Activated CD4-positive, alpha-beta T cell treated with anti-CD3 and anti-CD28 coated beads for 24 hours (primary cell): Measurements from ENCODE around the gene MEF2B.
A peak's percentile ranks its signal among the peaks of the same experiment; 100 is the strongest.
"Not testable (repeated sequence)": the region's sequence is repeated elsewhere in the genome, so short reads cannot be mapped to it uniquely, and the experiment has no call there.

Source experiments
- DNase-seq, 2 donors: peaks; one replicate each; pipeline ENCODE4 v3.0.0-alpha.2; 2020; ENCODE audit warnings: low read depth in 2 of 2

The MEF2B gene

DNA sequence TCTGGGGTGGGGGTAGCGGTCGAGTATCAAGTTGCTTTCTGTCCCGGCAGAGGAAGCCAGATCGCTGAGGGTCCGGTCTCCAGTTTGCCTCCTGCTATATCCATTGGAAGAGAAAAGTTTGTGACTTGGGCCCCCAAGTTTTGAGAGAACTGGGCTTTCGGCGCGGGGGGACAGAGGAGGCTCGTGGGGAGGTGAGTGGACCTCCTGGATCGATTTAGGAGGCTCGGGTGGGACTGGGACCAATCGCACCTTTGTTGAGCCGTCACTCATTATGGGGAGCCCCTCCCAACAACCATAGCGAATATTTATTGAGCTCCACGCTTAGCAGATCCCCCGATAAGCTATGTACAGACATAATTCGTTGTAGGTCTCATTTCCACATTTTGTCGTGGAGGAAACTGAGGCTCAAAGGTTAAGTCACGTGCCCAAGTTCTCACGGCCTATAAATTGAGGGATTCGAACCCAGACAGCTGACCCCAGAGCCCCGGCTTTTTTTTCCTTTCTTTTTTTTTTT, 22.9 kb upstream of the MEF2B start:
- no peak for DNase-seq

DNA sequence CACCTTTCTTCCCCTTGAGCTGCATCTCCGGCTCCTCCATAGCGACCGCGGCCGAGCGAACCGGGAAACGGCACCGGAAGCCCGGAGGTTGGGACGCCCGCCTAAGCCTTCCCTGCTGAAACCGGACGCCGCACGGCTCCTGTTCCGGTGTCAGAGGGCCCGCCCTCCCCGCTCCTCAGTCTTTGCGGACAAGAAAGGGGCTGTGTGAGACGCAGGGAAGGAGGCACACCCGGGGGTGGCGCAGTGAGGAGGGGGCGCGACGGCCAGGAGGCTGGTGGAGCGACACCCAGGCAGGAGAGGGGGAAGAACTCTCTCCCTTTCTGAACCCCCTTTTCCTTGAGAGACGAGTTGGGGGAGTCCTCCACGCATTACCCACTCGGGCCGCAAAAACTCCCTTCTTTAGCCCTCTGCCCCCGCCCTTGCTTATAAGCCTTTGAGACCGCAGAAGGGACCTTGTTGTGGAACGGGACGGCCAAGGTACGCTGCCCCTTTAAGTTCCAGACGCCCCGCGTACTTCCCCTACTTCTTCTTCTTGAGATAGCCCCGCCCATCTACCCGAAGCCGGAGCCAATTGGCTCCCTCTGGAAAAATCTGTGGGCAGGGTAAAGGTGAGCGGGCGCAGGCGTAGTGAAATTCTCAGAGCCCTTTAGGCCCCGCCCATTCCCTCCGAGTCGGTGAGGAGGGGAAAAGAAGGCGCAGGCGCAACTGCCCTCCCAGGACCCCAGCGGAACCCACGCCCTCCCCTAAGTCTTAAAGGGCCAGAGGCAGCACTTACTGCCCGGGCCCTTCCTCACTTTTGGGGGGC, 22.2 kb upstream of the MEF2B start, which contains the start of the genes BORCS8 and RFXANK:
Gene BORCS8 (minus strand): TSS at position 75 of the 805 bp plus-strand sequence. CDS start 35 bp downstream, at position 40.
Gene RFXANK (plus strand): TSS at position 181 of the 805 bp plus-strand sequence. CDS start 1,689 bp downstream, outside the sequence.
- peak; percentile 98 for DNase-seq

GRCh38 chr19:19191768-19192077, 21.7 kb upstream of the MEF2B start:
- no peak for DNase-seq

DNA sequence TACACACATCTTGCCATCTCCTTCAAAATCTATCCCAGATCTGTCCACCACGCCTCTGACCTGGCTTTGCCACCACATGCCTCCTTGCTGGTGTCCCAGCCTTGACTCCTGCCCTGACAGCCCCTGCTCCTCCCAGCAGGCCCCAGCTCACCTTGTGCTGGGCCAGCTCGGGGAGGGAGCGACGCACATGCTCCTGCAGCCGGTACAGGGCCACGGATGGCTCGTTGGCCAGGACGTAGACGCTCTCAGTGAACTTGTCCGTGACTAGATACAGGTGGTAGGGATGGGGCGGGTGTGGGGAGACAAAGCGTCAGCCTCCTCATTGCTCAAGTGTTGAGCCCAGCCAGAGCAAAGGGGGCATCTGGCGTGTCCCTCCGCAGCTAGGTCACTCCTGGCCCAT, 16.7 kb upstream of the MEF2B start:
- no peak for DNase-seq

DNA sequence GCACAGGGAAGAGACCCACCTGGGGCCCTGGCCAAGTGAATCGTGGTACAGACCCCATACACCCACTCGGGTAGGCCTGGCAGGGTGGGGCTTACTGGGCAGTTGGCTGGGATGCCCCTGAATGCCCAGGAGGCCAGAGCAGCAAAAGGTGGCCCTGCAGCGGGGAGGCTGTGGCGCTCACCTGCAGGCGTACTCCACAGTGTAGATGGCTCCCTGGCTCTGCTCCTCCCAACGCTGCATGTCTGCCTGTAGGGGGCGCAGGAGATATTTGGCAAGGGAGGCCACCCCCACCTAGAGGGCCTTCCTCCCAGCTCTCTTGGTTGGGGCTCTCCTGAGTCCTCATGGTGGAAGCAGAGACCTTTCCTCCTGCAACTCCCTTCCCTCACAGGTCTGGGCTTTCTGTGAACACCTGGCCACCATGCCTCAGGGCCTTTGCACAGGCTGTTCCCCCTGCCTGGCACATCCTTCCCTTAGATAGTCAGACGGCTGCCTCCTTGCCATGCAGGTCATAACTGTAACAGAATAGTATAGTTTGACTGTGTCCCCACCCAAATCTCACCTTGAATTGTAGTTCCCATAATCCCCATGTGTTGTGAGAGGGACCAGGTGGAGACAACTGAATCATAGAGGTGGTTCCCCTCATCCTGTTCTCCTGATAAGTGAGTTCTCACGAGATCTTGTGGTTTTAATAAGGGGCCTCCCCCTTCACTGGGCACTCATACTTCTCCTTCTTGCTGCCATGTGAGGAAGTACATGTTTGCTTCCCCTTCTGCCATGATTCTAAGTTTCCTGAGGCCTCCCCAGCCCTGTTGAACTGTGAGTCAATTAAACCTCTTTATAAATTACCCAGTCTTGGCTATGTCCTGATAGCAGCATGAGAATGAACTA, 16.0 kb upstream of the MEF2B start:
- DNase-seq, result peak; percentile 46 to 59

DNA sequence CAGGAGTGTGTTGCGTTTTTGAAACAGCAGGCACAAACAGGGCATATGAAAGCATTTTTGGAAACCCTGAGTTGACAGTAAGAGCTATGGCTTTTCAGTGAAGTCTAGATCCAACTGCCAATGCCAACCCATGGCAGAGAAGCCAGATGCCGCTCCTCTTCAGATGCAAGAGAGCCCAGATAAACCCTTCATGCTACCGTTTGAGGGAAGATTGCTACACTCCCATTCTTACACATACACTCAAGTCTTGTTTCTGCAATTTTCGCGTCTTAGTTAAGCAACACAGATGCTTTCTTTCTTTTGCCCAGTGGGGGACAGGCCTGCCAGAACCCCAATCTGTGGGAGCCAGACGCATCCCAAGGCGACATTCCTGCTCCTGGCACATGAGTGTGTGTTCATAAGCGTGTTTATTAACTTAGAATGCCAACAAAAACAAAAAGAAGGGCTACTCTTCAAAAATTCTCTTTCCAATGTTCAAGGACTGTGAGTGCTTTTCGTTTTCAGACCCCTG, 11.5 kb upstream of the MEF2B start:
- no peak for DNase-seq

- DNase-seq, result no peak
Observed at GRCh38 chr19:19179548-19180441, 9.7 kb upstream of the MEF2B start.

DNA sequence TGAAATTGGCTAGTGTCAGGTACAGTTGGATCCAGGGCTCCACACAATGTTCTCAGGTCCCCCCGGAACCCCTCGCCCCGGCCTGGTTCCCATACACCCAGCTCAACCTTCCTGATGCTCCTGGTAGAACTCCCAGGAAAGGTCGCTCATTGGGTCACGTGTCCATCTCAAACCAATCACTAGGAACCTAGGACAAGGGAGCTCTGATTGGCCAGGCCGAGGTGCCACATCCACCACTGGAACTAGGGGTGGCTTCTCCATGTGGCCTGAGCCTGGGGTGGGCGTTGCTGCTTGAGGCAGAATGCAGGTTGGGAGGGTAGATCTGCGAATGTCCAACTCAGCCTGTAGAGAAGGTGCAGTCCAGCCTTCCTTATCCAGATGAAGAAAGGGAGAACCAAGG, 6.9 kb upstream of the MEF2B start:
- no peak for DNase-seq

- DNase-seq, result not testable (repeated sequence)
Observed at GRCh38 chr19:19173243-19173642, 3.2 kb upstream of the MEF2B start.

DNA sequence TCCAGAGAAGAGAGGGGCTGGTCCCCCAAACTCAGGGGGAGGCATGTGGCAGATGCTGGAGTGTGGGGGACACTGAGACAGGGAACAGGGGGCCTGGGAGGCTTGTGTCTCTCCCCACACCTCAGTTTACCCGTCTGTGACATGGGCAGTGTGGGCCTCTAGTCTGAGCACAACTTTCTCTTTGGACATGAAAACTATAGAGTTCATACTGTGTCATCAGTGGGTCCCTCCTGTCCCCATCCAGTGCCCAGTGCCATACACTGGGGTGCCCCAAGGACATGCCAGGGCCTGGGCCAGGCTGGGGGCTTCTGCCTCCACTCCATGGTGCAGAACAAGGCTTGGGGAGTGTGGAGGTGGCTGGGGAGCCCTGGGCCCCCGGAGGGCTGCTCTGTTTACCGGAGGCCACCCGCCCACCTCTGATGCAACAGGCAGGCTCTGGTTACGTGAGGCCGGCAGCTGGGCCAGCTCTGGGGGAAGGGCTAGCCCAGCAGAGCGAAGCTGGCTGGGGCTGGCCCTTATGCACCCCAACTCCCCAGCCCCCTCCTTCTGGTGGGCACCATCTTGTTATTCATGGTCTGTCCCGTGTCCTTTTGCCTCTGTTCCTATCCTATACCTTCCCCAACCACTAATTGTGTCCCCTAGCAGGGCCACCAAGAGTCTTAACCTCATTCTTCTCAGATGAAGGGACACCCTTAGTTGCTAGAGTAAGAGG, 1.9 kb upstream of the MEF2B start:
- no peak for DNase-seq

DNA sequence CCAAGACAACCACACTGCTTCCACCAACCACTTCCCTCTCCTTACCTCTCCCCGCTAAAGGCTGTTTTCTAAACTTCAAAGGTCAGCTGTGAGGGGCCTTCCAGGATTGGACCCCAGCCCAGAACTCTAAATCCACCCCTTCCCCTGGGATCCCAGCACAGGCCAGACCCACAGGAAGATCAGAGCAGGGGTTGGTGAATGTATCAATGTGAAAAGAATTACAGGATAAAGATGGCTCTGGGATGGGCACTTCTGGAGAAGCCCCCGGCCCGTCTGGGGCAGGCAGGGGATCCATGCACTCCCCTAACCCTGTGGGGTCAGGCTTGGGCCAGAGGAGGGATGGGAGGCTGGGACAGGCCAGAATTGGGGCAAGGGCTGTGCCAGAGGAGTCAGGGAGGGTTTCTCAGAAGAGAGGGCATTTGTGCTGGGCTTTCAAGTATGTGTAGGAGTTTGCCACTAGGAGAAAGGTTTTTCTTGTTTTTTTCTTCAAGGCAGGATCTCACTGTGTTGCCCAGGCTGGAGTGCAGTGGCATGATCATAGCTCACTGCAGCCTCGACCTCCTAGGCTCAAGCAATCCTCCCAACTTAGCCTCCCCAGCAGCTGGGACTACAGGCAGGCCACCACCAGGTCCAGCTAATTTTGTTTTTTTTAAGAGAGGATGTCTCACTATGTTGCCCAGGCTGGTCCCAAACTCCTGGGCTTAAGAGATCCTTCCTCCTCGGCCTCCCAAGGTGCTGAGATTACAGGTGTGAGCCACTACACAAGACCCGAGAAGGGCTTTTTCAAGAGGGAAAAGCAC, 1.0 kb upstream of the MEF2B start:
- no peak for DNase-seq

- DNase-seq, result no peak
Observed at GRCh38 chr19:19169236-19170052, 619 bp downstream of the MEF2B start.

DNA sequence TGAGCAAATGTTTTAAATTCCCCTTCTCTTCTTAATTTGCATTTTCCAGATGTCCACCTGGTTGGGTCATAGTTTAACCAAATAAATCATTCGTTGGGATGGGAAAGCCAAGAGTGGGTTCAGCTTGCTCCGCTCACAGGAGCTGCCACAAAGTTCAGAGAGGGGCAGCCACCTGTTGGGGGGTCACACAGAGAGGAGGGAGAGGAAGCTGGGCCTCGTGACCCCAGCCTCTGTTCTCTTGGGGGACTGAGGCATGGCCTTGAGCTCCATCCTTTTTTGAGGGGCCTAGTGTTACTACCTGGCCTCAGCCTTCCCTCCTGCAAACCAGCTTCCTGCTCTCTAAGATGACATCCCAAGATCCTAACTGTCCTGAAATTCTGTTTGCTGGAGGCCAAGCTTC, 2.5 kb downstream of the MEF2B start:
- DNase-seq, result no peak

DNA sequence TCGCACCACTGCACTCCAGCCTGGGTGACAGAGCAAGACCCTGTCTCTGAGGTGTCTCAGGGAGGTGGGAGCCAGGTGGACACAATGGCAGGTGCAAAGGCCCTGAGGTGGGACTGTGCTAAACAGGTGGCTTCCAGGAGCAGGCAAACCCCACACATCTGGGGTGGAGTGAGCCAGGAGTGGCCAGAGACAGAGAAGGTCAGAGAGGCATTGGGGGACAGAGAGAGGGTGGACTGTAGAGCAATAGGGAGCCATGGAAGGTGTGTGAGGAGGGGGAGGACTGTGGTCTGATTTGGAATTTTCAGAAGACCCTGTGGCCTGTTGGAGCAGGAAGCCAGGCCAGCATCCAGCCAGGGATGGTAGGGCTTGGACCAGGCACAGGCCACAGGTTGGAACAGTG, 4.7 kb downstream of the MEF2B start:
- no peak for DNase-seq

DNA sequence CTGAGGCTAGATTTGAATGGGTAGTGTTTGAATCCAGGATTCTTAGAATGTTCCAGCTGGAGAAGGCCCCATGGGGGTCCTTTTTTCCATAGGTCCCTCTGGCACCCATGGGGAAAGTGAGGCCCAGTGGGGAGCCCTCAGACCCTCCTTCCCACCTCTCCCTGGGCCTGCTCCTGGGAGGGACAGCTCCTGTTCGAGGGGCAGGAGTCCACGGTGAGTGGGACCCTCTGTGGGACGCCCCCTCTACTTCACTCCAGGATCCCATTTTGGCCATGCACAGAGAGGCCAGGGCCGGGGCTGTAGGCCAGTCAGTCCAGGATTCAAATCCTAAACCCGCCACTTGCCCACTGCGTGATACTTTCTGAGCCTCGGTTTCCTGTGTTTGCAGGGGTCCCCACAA, 7.6 kb downstream of the MEF2B start:
- DNase-seq, result no peak

- DNase-seq, result no peak
Observed at GRCh38 chr19:19160461-19161035, 9.5 kb downstream of the MEF2B start.

GRCh38 chr19:19159534-19159933, 10.5 kb downstream of the MEF2B start:
- DNase-seq, result no peak

DNA sequence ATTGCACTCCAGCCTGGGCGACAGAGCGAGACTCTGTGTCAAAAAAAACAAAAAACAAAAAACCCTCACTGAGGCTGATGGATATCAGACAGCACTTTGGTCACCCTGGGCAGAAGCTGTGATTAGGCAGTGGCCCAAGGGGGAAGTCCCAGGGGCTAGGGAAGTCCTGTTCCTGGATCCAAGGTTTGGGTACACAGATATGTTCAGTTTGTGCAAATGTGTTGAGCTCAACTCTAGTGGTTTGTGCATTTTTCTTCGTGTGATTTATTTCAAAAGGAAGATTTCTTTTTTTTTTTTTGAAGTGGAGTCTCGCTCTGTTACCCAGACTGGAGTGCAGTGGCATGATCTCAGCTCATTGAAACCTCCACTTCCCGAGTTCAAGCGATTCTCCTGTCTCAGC, 12.3 kb downstream of the MEF2B start:
- no peak for DNase-seq
